Ishikawa (cell line): ENCODE data around the gene STRADB.

Experiments
- CEBPB ChIP-seq: IDR thresholded peaks from 2 replicates; pipeline ENCODE4 v1.6.1; 2012
- CREB1 ChIP-seq: IDR thresholded peaks from 2 replicates; pipeline ENCODE4 v1.6.1; 2012; ENCODE audit warnings: low read depth
- EGR1 ChIP-seq: IDR thresholded peaks from 2 replicates; pipeline ENCODE4 v1.6.1; 2012
- EP300 ChIP-seq: IDR thresholded peaks from 2 replicates; pipeline ENCODE4 v1.6.1; 2012; ENCODE audit warnings: borderline replicate concordance
- FOXM1 ChIP-seq: IDR thresholded peaks from 2 replicates; pipeline ENCODE4 v1.6.1; 2012; ENCODE audit warnings: low read depth, borderline replicate concordance
- NFIC ChIP-seq: IDR thresholded peaks from 2 replicates; pipeline ENCODE4 v1.6.1; 2012
- RAD21 ChIP-seq: IDR thresholded peaks from 2 replicates; pipeline ENCODE4 v1.6.1; 2012; ENCODE audit warnings: low read depth
- REST ChIP-seq: IDR thresholded peaks from 2 replicates; pipeline ENCODE4 v1.6.1; 2012; ENCODE audit warnings: low read depth, mild to moderate bottlenecking
- TAF1 ChIP-seq: IDR thresholded peaks from 2 replicates; pipeline ENCODE4 v1.6.1; 2012; ENCODE audit warnings: low read depth, mild to moderate bottlenecking
- TCF12 ChIP-seq: IDR thresholded peaks from 2 replicates; pipeline ENCODE4 v1.6.1; 2012; ENCODE audit warnings: low read depth
- TEAD4 ChIP-seq: IDR thresholded peaks from 2 replicates; pipeline ENCODE4 v1.6.1; 2012
- USF1 ChIP-seq: IDR thresholded peaks from 2 replicates; pipeline ENCODE4 v1.6.1; 2012
- YY1 ChIP-seq: IDR thresholded peaks from 2 replicates; pipeline ENCODE4 v1.6.1; 2012; ENCODE audit warnings: low read depth
- ZBTB7A ChIP-seq: IDR thresholded peaks from 2 replicates; pipeline ENCODE4 v1.6.1; 2012; ENCODE audit warnings: low read depth
- TF ChIP-seq, protein P1 (sequence below): IDR thresholded peaks from 2 replicates; pipeline ENCODE4 v1.6.1; 2012

The STRADB gene

GRCh38 chr2:201451292-201452057 lies at the start of gene STRADB, which contains the start of gene TRAK2:
STRADB (plus strand) TSS chr2:201451740; CDS start chr2:201454841, 3,101 bp downstream.
TRAK2 (minus strand) TSS chr2:201451458; CDS start chr2:201420507, 30,951 bp downstream.
- TF ChIP-seq RAD21 (no peak), FOXM1 (no peak), TCF12 (0 out of 2 replicates have a peak, but pooled peaks have one; percentile 25), CREB1 (peak; percentile 89), YY1 (peak; percentile 90), TEAD4 (no peak), CEBPB (no peak), NFIC (0 out of 2 replicates have a peak, but pooled peaks have one; percentile 13), TAF1 (peak; percentile 39; the same call in 1 of the 2 replicates), ZBTB7A (peak; percentile 46; the same call in 1 of the 2 replicates)
- TF ChIP-seq, protein P1, sequence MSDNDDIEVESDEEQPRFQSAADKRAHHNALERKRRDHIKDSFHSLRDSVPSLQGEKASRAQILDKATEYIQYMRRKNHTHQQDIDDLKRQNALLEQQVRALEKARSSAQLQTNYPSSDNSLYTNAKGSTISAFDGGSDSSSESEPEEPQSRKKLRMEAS, result peak; percentile 18; the same call in 1 of the 2 replicates

DNA sequence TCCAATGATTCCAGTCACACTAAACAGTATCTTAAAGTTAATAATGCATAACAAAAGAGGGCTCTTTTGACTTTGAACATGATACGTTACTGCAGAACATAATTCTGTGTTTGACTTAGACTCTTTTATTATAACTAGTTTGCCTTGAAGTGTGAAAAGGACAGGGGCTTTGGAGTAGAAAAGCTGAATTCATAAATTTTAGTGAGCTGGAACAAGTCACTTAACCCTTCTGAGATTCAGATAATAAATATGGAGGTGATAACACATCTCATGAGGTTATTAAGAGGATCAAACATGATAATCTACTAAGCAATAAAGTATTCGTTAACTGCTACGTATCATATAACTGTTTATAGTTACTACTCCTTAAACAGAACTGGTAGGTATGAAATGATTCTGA lies 49.7 kb upstream of the STRADB start:
- TF ChIP-seq EGR1 (no peak), CEBPB (no peak)

- TF ChIP-seq FOXM1 (no peak), EP300 (no peak), EGR1 (no peak), TEAD4 (no peak), TCF12 (no peak), REST (no peak), RAD21 (no peak), CREB1 (no peak), TAF1 (no peak)
Observed at GRCh38 chr2:201402651-201403562, 48.6 kb upstream of the STRADB start.

- TF ChIP-seq TAF1 (no peak), CEBPB (0 out of 2 replicates have a peak, but pooled peaks have one; percentile 10), EGR1 (no peak), YY1 (no peak), TEAD4 (peak; percentile 92), FOXM1 (peak; percentile 46; the same call in 1 of the 2 replicates), CREB1 (no peak), ZBTB7A (no peak), REST (no peak), TCF12 (peak; percentile 53), RAD21 (no peak), USF1 (no peak), NFIC (peak; percentile 98), EP300 (peak; percentile 68; the same call in 1 of the 2 replicates)
- TF ChIP-seq, protein P1, result no peak; the same call in 1 of the 2 replicates
Observed at GRCh38 chr2:201403880-201404279, 47.7 kb upstream of the STRADB start.

GRCh38 chr2:201404699-201405280 lies 46.8 kb upstream of the STRADB start:
- no peak for TF ChIP-seq YY1
- no peak for TF ChIP-seq ZBTB7A
- TF ChIP-seq, protein P1, result no peak
- TF ChIP-seq TEAD4, result no peak
- TF ChIP-seq CEBPB, result no peak
- TF ChIP-seq FOXM1, result no peak
- TF ChIP-seq EP300, result no peak
- TF ChIP-seq TAF1, result no peak
- TF ChIP-seq EGR1, result no peak
- TF ChIP-seq RAD21, result no peak
